IMR-90 (cell line): ENCODE results near the gene NKAIN4. TPM values are rescaled to one million over a fixed set of nuclear protein-coding genes. Genes with fewer than 3 reads are reported as not detected.
A peak's percentile ranks its signal among the peaks of the same experiment; 100 is the strongest.

Source experiments
- ATAC-seq: fragments of 200-7000 bp; cut with Tn5 transposase; 2 replicates; pipeline ENCODE4 v1.9.1; 2020; ENCODE audit warnings: low read depth, mild to moderate bottlenecking, moderate library complexity
- BruUV-seq: library from RNA; stranded (reverse); fragments of 400-500 nt; replicated peaks from 2 replicates; lab custom pipeline; 2021; lab: Mats Ljungman, UMichigan
- CTCF ChIA-PET: fragments of 300-600 bp; formaldehyde crosslinking; extraction: SDS; loops from one replicate; lab custom pipeline; 2021; ENCODE audit warnings: antibody characterized with exemption; lab: Yijun Ruan, JAX
- POLR2A ChIA-PET: fragments of 300-600 bp; sonication (Branson Sonifier 250); formaldehyde crosslinking; loops from one replicate; lab custom pipeline; 2022; ENCODE audit warnings: antibody characterized with exemption; ENCODE audit not compliant: unreplicated experiment; lab: Charles Lee
- DNase-seq: peaks from one replicate; pipeline ENCODE4 v3.0.0; 2013
- H2AFZ ChIP-seq: replicated peaks from 2 replicates; pipeline ENCODE3; 2013; ENCODE audit warnings: low read length, mild to moderate bottlenecking; ENCODE audit not compliant: poor library complexity
- H2AK5ac ChIP-seq: 2 replicates; pipeline ENCODE4 v1.6.1; 2013; ENCODE audit warnings: low read depth, low read length, inconsistent platforms
- H2AK9ac ChIP-seq: replicated peaks from 2 replicates; pipeline ENCODE3; 2013; ENCODE audit warnings: mild to moderate bottlenecking, low read depth, low read length, moderate library complexity; ENCODE audit not compliant: poor library complexity
- H2BK120ac ChIP-seq: 2 replicates; pipeline ENCODE4 v1.6.1; 2013; ENCODE audit warnings: low read depth, low read length, inconsistent platforms
- H2BK15ac ChIP-seq: 3 replicates; pipeline ENCODE4 v1.6.1; 2013; ENCODE audit warnings: low read depth, low read length, inconsistent platforms
- H2BK20ac ChIP-seq: 2 replicates; pipeline ENCODE4 v1.6.1; 2013; ENCODE audit warnings: low read depth, mild to moderate bottlenecking, inconsistent platforms, low read length, moderate library complexity
- H2BK5ac ChIP-seq: 2 replicates; pipeline ENCODE4 v1.6.1; 2013; ENCODE audit warnings: mild to moderate bottlenecking, low read depth, low read length, inconsistent platforms; ENCODE audit not compliant: poor library complexity, severe bottlenecking
- H3K14ac ChIP-seq: replicated peaks from 2 replicates; pipeline ENCODE4 v1.6.1; 2013; ENCODE audit warnings: low read depth, low read length, inconsistent platforms
- H3K18ac ChIP-seq: 2 replicates; pipeline ENCODE4 v1.6.1; 2013; ENCODE audit warnings: low read depth, low read length, control low read depth
- H3K23ac ChIP-seq: 2 replicates; pipeline ENCODE4 v1.6.1; 2013; ENCODE audit warnings: low read depth, low read length, inconsistent platforms
- H3K27ac ChIP-seq: 2 replicates; pipeline ENCODE4 v1.5.1; 2013; ENCODE audit warnings: mild to moderate bottlenecking, control low read depth, low read length; ENCODE audit not compliant: insufficient read depth
- H3K27me3 ChIP-seq: 2 replicates; pipeline ENCODE4 v1.6.1; 2013; ENCODE audit warnings: low read length; ENCODE audit not compliant: control insufficient read depth, insufficient read depth
- H3K36me3 ChIP-seq: 2 replicates; pipeline ENCODE4 v1.6.1; 2013; ENCODE audit warnings: low read length, mixed read lengths; ENCODE audit not compliant: control insufficient read depth, insufficient read depth
- H3K4ac ChIP-seq: 2 replicates; pipeline ENCODE4 v1.6.1; 2013; ENCODE audit warnings: low read depth, low read length, inconsistent platforms
- H3K4me1 ChIP-seq: 2 replicates; pipeline ENCODE4 v1.6.1; 2013; ENCODE audit warnings: low read length, mixed read lengths; ENCODE audit not compliant: control insufficient read depth, insufficient read depth
- H3K4me2 ChIP-seq: 2 replicates; pipeline ENCODE4 v1.6.1; 2013; ENCODE audit warnings: low read depth, mild to moderate bottlenecking, control low read depth, low read length, moderate library complexity
- H3K4me3 ChIP-seq: 2 replicates; pipeline ENCODE4 v1.5.1; 2013; ENCODE audit warnings: low read depth, mild to moderate bottlenecking, control low read depth, low read length, moderate library complexity; ENCODE audit not compliant: insufficient read depth
- H3K56ac ChIP-seq: 2 replicates; pipeline ENCODE4 v1.6.1; 2013; ENCODE audit warnings: low read length, inconsistent platforms; ENCODE audit not compliant: insufficient read depth; ENCODE audit errors: extremely low read depth
- H3K79me1 ChIP-seq, 2 experiments: 2 replicates each; pipeline ENCODE4 v1.6.1; 2013; ENCODE audit warnings: low read length in 2 of 2, inconsistent platforms in 1 of 2, low read depth in 1 of 2
- H3K9ac ChIP-seq: 2 replicates; pipeline ENCODE4 v1.6.1; 2013; ENCODE audit warnings: low read depth, low read length, control low read depth
- H3K9me1 ChIP-seq: 2 replicates; pipeline ENCODE4 v1.6.1; 2013; ENCODE audit warnings: low read length, inconsistent platforms; ENCODE audit not compliant: insufficient read depth
- H3K9me3 ChIP-seq: 2 replicates; pipeline ENCODE4 v1.6.1; 2013; ENCODE audit warnings: low read length; ENCODE audit not compliant: control insufficient read depth, insufficient read depth
- H4K20me1 ChIP-seq: 2 replicates; pipeline ENCODE4 v1.6.1; 2013; ENCODE audit warnings: low read length, inconsistent platforms; ENCODE audit not compliant: insufficient read depth
- H4K5ac ChIP-seq: 2 replicates; pipeline ENCODE4 v1.6.1; 2013; ENCODE audit warnings: mild to moderate bottlenecking, low read depth, low read length, control low read depth
- H4K8ac ChIP-seq, 2 experiments: 2 replicates each; pipeline ENCODE4 v1.6.1; 2013; ENCODE audit warnings: low read depth in 2 of 2, low read length in 2 of 2, control low read depth in 1 of 2, inconsistent platforms in 1 of 2
- H4K91ac ChIP-seq: 2 replicates; pipeline ENCODE4 v1.6.1; 2013; ENCODE audit warnings: low read depth, low read length, inconsistent platforms; ENCODE audit not compliant: insufficient read depth
- BHLHE40 ChIP-seq: fragments of 150-350 bp; IDR thresholded peaks from 2 replicates; pipeline ENCODE4 v1.6.1; 2016; ENCODE audit warnings: mild to moderate bottlenecking, low read depth, low read length
- CTCF ChIP-seq: conservative IDR thresholded peaks from 2 replicates; pipeline ENCODE4 v1.5.1; 2012; ENCODE audit warnings: mild to moderate bottlenecking, low read depth, low read length, improper control_type of control experiment
- WGBS, 2 experiments: methylation state at CpG; one replicate each; pipeline versions ENCODE4 v1.1.5 to v1.1.7; 2013; ENCODE audit warnings: missing lambda C conversion rate in 2 of 2; ENCODE audit not compliant: insufficient read length in 1 of 2; ENCODE audit errors: extremely low coverage in 2 of 2; 5-methylcytosine and 5-hydroxymethylcytosine counted together
- dilution Hi-C: fragments of 300-500 bp; cut with HindIII; formaldehyde crosslinking; loops from one replicate; pipeline ENCODE4 v1.14.3; 2018; ENCODE audit warnings: low sequenced_read_pairs; ENCODE audit not compliant: unreplicated experiment
- in situ Hi-C: fragments of 300-500 bp; cut with MboI; formaldehyde crosslinking; loops from 3 replicates; pipeline ENCODE4 v1.14.3; 2019; ENCODE audit warnings: low sequenced_read_pairs, inconsistent platforms, mixed read lengths
- intact Hi-C: fragments of 100-400 bp; cut with micrococcal nuclease; formaldehyde crosslinking; loops from 2 replicates; pipeline ENCODE4 v1.10.0; 2022
- polyA plus RNA-seq, 3 experiments: library from polyadenylated mRNA; depleted of rRNA; stranded (reverse); fragments of >200 nt; gene quantifications; 2 replicates each; pipeline ENCODE4 v1.2.3, GENCODE V29; 2012; ENCODE audit warnings: low replicate concordance in 1 of 3
- total RNA-seq: library from RNA; depleted of rRNA; stranded (reverse); fragments of >200 nt; gene quantifications from 2 replicates; pipeline ENCODE4 v1.2.3, GENCODE V29; 2012

The NKAIN4 gene
- total and polyA plus RNA-seq, 2 of the 4 experiments (the other 2 are of a cell fraction): not detected

GRCh38 chr20:63236116-63236837 is 18.0 kb downstream of the NKAIN4 start:
- no peak overlapping the region for H2BK20ac ChIP-seq
- dilution Hi-C loops: no loop called here
- H4K5ac ChIP-seq: no peak overlapping the region
- peaks cover 3% of the 10 kb centered on the region; the same call in 1 of the 2 replicates for H4K20me1 ChIP-seq
- H2AFZ ChIP-seq: peak overlapping the region; percentile 51
- H3K27ac ChIP-seq: no peak overlapping the region
- no peak overlapping the region for H4K8ac ChIP-seq
- no peak overlapping the region for H3K18ac ChIP-seq
- no peak overlapping the region for H2BK15ac ChIP-seq
- DNase-seq (no peak), ATAC-seq (no peak)
- intact Hi-C loops: no loop called here
- no TSS peak for BruUV-seq
- H3K56ac ChIP-seq: no peak overlapping the region
- POLR2A ChIA-PET: no interaction called here
- H3K4me2 ChIP-seq: no peak overlapping the region
- no peak overlapping the region for H3K14ac ChIP-seq
- no peak overlapping the region for H3K4ac ChIP-seq
- H3K9me1 ChIP-seq: peaks cover 3% of the 10 kb centered on the region; the same call in 1 of the 2 replicates
- H2AK5ac ChIP-seq: no peak overlapping the region
- H3K36me3 ChIP-seq: no peaks in the 10 kb centered on the region
- H3K27me3 ChIP-seq: peaks cover 3% of the 10 kb centered on the region; the same call in 1 of the 2 replicates
- in situ Hi-C loops: no loop called here
- no peaks in the 10 kb centered on the region for H3K79me1 ChIP-seq
- H3K4me1 ChIP-seq: peaks cover 15% of the 10 kb centered on the region
- CTCF ChIA-PET: no interaction called here
- TF ChIP-seq BHLHE40 (no peak), CTCF (no peak)
- H2AK9ac ChIP-seq: peak overlapping the region; percentile 13
- 85% methylated on average over 12 of the region's 26 CpGs; no CpG with 5 or more reads in 1 of the 2 experiments for WGBS, 2 experiments
- no peak overlapping the region for H3K4me3 ChIP-seq
- no peak overlapping the region for H4K91ac ChIP-seq
- H3K9ac ChIP-seq: no peak overlapping the region
- no peak overlapping the region for H3K23ac ChIP-seq
- H3K9me3 ChIP-seq: no peaks in the 10 kb centered on the region
- no peak overlapping the region for H2BK120ac ChIP-seq
- no peak overlapping the region for H2BK5ac ChIP-seq
